HT-29 (cell line): ENCODE measurements around the gene SFXN5. TPM values are rescaled to one million over a fixed set of nuclear protein-coding genes. Genes with fewer than 3 reads are reported as not detected.

ENCODE experiments used
- DNase-seq: peaks from one replicate; pipeline ENCODE4 v3.0.0-alpha.2; 2015; ENCODE audit warnings: low spot score
- total RNA-seq: library from RNA; depleted of rRNA; stranded (reverse); fragments of >200 nt; shearing (Covaris generic); gene quantifications from 2 replicates; pipeline ENCODE4 v1.2.3, GENCODE V29; 2014

SFXN5 gene
- total RNA-seq, 1 experiment from 2014 or later = 49.4 TPM

GRCh38 chr2:73053316-73054114 is 18.0 kb downstream of the SFXN5 start:
- DNase-seq = no peak

- DNase-seq = no peak
Measured at GRCh38 chr2:73050121-73050545, 21.4 kb downstream of the SFXN5 start.

- DNase-seq = no peak
Measured at GRCh38 chr2:73043929-73044832, 27.3 kb downstream of the SFXN5 start.

GRCh38 chr2:73043276-73043675 is 28.2 kb downstream of the SFXN5 start:
- DNase-seq = no peak

- no peak for DNase-seq
Measured at GRCh38 chr2:73037947-73038585, 33.4 kb downstream of the SFXN5 start.

GRCh38 chr2:73036766-73037165 is 34.7 kb downstream of the SFXN5 start:
- DNase-seq = no peak

- peak; percentile 25 for DNase-seq
Measured at GRCh38 chr2:73035899-73036711, 35.4 kb downstream of the SFXN5 start.

GRCh38 chr2:73034661-73035375 is 36.7 kb downstream of the SFXN5 start:
- no peak for DNase-seq

GRCh38 chr2:73033766-73034381 is 37.6 kb downstream of the SFXN5 start:
- DNase-seq = peak; percentile 7

- peak; percentile 6 for DNase-seq
Measured at GRCh38 chr2:73033142-73033765, 38.3 kb downstream of the SFXN5 start.

GRCh38 chr2:73032702-73033097 is 38.8 kb downstream of the SFXN5 start:
- DNase-seq = peak; percentile 15

GRCh38 chr2:73031725-73032701 is 39.5 kb downstream of the SFXN5 start:
- peak; percentile 71 for DNase-seq

GRCh38 chr2:73031095-73031678 is 40.3 kb downstream of the SFXN5 start:
- DNase-seq = no peak

- no peak for DNase-seq
Measured at GRCh38 chr2:73028841-73029240, 42.7 kb downstream of the SFXN5 start.

GRCh38 chr2:73027340-73027739 is 44.2 kb downstream of the SFXN5 start:
- no peak for DNase-seq

GRCh38 chr2:73023497-73023896 is 48.0 kb downstream of the SFXN5 start:
- no peak for DNase-seq

GRCh38 chr2:73022024-73022568 is 49.4 kb downstream of the SFXN5 start:
- DNase-seq = no peak
